GM19025 (cell line): ENCODE results near the gene SIRT3.

Experiments used
- ATAC-seq: cut with Tn5 transposase; IDR thresholded peaks from one replicate; pipeline ENCODE4 v1.9.1; 2021; ENCODE audit warnings: mild to moderate bottlenecking, low read depth, moderate library complexity; ENCODE audit not compliant: unreplicated experiment

Gene SIRT3

GRCh38 chr11:218815-219593 is 17.1 kb downstream of the SIRT3 start:
- ATAC-seq = no peak

- no peak for ATAC-seq
Measured at GRCh38 chr11:217704-218103, 18.4 kb downstream of the SIRT3 start.

- no peak for ATAC-seq
Measured at GRCh38 chr11:216081-216974, 19.8 kb downstream of the SIRT3 start.

GRCh38 chr11:215581-216037 is 20.5 kb downstream of the SIRT3 start:
- no peak for ATAC-seq

DNA sequence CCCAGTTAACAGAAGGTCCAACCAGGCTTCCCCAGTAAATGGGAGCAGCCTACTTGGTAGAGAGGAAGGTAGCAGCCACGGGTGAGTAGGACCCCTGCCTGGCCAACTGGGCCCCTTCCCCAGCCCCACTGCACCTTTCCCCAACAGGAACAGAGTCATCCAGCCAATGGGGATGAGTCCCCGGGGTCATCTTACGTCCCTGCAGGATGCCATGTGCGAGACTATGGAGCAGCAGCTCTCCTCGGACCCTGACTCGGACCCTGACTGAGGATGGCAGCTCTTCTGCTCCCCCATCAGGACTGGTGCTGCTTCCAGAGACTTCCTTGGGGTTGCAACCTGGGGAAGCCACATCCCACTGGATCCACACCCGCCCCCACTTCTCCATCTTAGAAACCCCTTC is 22.1 kb downstream of the SIRT3 start:
- no peak for ATAC-seq

- ATAC-seq = no peak
Measured at GRCh38 chr11:213111-213510, 23.0 kb downstream of the SIRT3 start.

GRCh38 chr11:212150-213100 is 23.7 kb downstream of the SIRT3 start:
- no peak for ATAC-seq

DNA sequence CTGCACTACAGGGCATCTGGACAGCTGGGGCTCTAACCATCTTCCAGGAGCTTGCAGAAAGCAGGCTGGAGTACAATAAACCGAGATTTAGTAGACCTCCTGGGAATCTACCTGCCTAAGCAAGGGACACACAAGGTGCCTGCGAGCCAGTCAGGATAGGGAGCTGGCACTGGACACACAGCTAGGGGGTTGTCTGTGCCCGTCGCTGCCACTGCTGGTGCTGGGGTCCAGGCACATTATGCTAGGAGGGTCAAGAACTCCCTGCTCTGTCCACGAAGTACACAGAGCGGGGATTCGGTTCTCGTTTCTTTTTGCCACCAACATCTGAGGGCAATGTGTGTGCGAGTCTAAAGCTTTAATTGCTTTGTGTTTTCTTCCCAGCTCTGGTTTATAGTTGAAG is 24.4 kb downstream of the SIRT3 start:
- ATAC-seq = no peak

GRCh38 chr11:211295-211694 is 24.8 kb downstream of the SIRT3 start:
- no peak for ATAC-seq

DNA sequence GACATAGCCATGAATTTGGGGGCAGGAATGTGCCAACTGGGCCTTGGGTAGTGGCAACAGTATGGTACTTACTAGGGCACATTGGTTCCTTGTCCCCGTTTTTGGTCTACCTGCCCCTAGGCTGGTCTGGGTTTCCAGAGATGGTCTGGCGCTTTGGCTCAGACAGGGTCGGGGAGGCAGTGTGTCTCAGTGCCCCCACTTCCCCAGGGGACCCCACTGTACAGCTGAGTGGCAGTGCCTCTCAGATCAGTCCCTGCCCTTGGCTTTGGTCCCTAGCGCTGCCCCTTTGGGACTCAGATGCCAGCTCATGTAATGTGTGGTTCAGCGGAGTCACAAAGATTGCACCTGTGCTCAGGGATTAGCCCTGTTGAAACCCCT is 25.4 kb downstream of the SIRT3 start:
- ATAC-seq = no peak

GRCh38 chr11:210122-210802 is 25.9 kb downstream of the SIRT3 start:
- ATAC-seq = no peak

- ATAC-seq = no peak
Measured at GRCh38 chr11:209275-210121, 26.6 kb downstream of the SIRT3 start.

DNA sequence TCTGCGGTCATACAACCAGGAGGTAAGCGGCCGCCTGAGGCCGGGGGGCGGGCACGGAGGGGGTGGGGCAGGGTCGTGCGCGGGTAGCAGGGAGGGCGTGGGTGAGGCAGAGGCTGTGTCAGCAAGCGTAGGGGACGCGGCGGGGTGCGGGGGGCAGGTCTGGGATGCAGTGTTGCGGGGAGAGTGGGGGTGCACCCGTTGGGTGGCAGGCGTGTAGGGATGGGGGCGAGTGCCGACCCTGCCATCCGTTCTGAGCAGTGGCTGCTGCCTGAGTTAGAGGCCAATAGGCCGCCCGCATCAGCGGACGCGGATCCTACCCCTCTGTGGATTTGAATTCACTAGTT is 27.3 kb downstream of the SIRT3 start:
- no peak for ATAC-seq

DNA sequence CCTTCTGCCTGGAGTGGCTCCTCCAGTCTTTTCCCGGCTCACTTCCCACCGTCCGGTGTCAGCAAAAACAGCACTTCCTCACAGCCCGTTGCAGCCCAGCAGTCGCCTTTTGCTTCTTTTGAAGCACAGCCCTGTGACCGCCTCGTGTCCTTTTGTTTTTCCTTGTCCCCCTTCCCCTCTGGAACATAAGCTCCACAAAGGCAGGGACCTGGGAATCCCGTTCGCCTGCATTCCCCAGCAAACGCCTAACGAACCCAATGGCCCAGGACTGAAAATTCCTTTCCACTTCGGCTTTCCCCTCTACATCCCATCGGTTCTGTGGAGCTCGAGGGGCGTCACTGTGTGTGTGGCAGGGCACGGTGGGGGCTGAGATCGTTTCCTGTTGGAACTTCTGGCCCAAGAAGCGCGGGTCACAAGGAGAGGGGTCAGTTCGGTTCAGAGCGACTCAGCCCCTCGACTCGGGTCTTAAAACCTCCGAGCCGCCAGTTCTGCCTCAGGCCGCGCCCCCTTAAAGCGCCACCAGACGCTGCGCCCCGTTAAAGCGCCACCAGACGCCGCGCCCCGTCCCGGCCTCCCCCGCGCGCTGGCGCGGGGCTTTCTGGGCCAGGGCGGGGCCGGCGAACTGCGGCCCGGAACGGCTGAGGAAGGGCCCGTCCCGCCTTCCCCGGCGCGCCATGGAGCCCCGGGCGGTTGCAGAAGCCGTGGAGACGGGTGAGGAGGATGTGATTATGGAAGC is 27.8 kb downstream of the SIRT3 start:
- peak; percentile 37 for ATAC-seq

GRCh38 chr11:207863-208180 is 28.3 kb downstream of the SIRT3 start:
- ATAC-seq = no peak

- ATAC-seq = peak; percentile 69
Measured at GRCh38 chr11:207208-207862, 28.8 kb downstream of the SIRT3 start, which contains the start of the genes BET1L and RIC8A. Gene BET1L (minus strand): TSS chr11:207399. CDS start chr11:207321, 78 bp downstream. Gene RIC8A (plus strand): TSS chr11:207708. CDS start chr11:208855, 1,147 bp downstream.

GRCh38 chr11:206526-207207 is 29.5 kb downstream of the SIRT3 start:
- ATAC-seq = no peak
